Measurements from ENCODE around the gene SRGAP3.

SRGAP3 gene

DNA sequence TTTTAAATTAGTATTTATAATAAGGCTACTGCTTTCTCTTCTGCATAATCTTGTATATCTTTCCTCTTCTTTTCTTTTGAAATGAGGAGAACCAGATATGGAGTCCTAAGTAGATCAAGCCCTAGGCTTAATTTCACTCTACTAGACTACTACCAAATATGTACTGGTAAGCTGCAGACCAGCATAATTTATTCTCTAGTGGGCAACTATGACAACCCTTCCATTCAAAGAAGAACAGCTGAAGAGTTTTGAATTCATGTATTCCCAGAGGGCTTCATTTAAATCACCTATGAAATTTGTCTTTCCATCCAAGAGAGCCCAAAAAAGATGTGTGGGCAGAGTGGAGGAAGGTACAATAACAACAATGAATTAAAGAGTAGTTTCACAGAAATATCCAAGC lies 296.1 kb downstream of the SRGAP3 start:
- DNase-seq, result no peak

DNA sequence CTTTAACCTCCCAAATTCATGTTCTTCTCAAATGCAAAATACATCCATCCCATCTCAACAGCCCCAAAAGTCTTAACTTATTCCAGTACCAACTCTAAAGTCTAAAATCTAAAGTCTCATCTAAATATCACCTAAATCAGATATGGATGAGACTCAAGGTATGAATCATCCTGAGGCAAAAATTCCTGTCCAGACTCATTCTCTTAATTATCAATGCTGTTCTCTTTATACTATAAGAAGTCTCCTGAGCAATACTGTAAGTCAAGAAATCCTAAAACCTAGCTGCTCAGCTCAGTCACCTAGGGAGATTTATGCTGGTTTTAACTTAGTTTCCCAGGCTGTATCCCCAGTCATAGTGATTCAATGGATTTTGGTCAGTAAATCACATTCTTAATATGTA lies 297.3 kb downstream of the SRGAP3 start:
- DNase-seq, result no peak

DNA sequence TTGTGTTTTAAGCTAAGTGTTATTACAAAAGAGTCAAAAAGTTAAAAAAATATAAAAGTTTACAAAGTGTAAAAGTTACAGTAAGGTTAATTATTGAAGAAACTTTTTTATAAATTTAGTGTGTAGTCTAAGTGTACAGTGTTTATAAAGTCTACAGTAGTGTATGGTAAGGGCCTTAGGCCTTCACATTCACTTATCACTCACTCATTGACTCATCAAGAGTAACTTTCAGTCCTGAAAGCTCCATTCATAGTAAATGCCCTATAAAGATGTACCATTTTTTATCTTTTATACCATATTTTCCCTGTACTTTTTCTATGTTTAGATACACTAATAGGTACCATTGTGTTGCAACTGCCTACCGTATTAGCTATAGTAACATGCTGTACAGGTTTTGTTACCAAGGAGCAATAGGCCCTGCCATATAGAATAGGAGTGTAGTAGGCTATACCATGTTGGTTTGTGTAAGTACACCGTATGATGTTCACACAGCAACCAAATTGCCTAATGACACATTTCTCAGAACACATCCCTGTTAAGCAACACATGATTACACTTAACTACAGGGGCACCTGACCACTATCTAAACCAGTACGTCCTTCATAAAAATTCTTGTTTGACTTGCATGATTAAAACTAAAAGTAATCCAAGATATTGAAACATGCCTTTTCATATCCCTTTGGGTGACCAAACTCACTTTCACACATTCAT lies 303.4 kb downstream of the SRGAP3 start:
- DNase-seq, result no peak

DNA sequence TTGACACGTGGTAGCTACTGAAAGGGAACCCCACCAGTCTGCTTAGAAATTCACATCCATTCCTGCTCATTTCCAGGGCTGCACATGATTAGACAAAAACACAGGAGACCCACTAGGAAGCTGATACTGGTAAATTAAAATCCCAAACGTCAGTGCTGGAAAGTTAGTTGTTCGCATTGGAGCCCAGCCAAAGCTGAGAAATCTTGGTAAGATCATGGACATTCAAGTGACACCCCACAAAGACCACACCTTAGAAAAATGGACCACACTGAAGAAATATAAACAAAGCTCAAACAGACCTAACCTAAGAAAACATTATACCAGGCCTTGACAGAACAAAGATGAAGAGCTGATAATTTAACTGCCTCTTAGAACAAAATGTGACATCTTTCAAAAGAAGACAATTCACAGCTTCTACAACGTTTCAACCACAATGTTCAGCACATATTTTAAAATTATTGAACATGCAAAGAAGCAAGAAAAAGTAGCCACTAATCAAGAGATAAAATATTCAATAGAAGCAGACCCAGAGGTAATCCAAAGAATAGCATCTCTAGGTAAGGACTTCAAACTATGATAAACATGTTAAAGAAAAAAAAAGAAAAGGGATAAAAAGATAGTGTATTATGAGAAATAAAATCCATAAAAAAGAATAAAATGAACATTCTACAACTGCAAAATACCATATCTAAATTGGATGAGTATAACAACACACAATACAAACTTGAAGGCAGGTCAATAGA lies 306.5 kb downstream of the SRGAP3 start:
- no peak for DNase-seq

DNA sequence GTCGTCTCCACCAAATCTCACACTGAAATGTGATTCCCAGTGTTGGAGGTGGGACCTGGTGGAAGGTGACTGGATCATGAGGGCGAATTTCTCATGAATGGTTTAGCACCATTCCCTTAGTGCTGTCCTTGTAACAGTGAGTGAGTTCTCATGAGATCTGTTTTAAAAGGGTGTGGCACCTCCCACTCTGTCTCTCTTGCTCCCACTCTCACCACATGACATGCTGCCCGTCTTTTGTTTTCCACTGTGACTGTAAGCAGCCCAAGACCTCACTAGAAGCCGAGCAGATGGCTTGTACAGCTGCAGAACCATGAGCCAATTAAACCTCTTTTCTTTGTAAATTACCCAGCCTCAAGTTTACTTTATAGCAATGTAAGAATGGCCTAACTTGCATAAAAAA lies 307.3 kb downstream of the SRGAP3 start:
- DNase-seq, result no peak

DNA sequence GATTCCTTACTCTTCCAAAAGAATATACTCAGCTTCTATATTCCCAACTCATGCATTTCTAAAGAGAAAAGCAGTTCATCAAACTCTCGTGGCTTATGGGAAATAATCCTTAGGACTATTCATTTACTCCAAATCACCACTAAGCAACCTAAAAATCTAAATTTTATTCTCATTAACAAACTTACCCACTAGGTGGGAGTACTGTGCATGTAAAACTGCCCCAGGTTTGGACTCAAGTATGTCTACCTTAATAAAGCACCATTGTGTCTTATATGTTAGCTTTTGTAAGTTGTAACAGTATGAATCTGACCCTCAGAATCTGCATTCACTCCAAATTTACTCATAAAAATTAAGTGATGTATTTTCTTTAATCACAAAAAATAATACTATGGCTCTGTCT lies 311.4 kb downstream of the SRGAP3 start:
- no peak for DNase-seq

DNA sequence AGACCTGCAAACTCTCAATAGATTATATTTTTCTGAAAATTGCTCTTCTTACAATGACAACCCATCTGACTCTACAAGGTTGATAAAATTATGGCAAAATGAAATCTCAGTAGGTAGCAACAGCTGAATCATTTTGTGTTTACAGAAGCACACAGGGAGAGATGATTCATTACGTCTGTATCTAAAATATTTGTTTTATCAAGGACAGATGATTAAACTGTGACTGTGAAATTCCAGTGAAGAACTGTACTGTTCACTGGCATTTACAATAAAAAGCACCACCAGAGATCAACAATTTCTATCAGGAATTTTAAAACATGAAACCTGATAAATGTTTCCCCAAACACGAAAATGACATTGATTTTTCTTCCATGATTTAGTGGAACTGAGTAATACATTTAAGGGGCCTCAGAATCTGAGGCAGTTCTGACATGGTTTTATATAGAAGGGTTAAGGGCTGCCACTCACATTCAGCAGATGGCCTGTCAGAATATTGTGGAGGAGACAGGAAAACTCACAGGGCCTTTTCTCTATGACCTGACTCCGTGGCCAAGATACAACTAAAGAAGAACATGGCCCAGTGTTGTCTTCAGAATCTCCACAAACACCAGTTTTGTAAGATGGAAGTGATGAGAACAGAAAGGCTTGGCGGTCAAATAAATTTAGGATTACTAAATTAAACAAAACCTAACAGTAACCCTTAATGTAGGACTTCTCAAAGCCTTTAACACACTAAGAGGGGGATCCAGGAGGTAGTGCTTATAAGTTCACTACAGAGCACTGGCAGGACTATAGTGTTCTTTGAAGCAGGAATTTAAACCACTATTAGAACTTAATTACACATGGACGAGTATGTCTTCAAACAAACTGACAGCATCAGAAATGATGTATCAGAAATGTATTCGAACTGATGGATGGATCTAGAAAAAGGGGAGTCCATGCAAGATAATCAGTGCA lies 312.1 kb downstream of the SRGAP3 start:
- DNase-seq, result no peak

DNA sequence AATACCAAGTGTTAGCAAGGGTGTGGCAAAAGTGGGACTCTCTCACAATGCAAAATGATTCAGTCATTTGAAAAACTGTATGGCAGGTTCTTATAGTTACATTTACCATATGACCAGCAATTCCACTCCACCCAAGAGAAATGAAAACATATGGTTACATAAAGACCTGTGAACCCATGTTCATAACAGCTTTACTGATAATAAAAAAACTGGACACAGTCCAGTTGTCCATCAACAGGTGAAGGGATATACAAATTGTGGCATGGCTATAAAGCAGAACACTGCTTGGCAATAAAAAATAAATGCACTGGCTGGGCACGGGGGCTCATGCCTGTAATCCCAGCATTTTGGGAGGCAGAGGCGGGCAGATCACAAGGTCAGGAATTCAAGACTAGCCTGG lies 316.9 kb downstream of the SRGAP3 start:
- no peak for DNase-seq

DNA sequence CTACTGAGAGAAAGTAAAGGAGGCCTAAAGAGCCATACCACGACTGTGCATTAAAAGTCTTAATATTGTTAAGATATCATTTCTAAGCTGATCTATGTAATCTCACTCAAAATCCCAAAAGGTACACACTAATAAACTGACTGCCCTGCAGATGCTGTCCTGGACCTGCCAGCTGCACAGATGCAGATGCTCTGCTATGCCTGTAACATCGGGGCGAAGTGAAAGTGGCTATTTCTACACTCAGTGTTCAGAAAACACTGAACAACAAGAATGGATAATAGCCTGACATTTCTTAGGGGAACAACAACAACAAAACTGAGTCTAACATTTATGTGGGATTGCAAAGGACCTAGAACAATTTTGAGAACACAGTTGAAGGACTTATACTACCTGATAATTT lies 318.1 kb downstream of the SRGAP3 start:
- DNase-seq, result no peak
